Endothelial cell of umbilical vein (primary cell): Measurements from ENCODE around the gene SLC25A17. TPM values are rescaled to one million over a fixed set of nuclear protein-coding genes. Genes with fewer than 3 reads are reported as not detected.

Experiments used
- BruUV-seq: library from RNA; stranded (reverse); fragments of 400-500 nt; replicated peaks from 2 replicates; lab custom pipeline; 2021; lab: Mats Ljungman, UMichigan
- CTCF ChIA-PET: fragments of 300-600, 350-600 bp; sonication (Branson Sonifier 250); formaldehyde crosslinking; loops from one replicate; lab custom pipeline; 2021; ENCODE audit warnings: antibody characterized with exemption, inconsistent platforms; lab: Charles Lee
- POLR2A ChIA-PET: fragments of 300-600, 350-600 bp; sonication (Branson Sonifier 250); formaldehyde crosslinking; loops from one replicate; lab custom pipeline; 2021; ENCODE audit warnings: antibody characterized with exemption, inconsistent platforms; lab: Charles Lee
- DNase-seq: peaks from one replicate; pipeline ENCODE4 v3.0.0-alpha.2; 2011; ENCODE audit warnings: low read depth, low spot score
- FAIRE-seq: peaks from 2 replicates; lab custom pipeline; 2011; peaks lifted over from hg19 to GRCh38; lab: Jason Lieb, UNC
- H2AFZ ChIP-seq: 2 replicates; pipeline ENCODE4 v1.6.0; 2012; ENCODE audit warnings: low read depth, low read length, control low read depth, inconsistent platforms
- H3K27ac ChIP-seq: 2 replicates; pipeline ENCODE4 v1.5.1; 2011; ENCODE audit warnings: low read depth, mild to moderate bottlenecking, control low read depth, low read length, moderate library complexity; ENCODE audit not compliant: insufficient read depth
- H3K27me3 ChIP-seq, 2 experiments: 2 replicates each; pipeline versions ENCODE4 v1.6.0 to v1.6.1; 2011; ENCODE audit warnings: low read length in 2 of 2, mixed read lengths in 1 of 2; ENCODE audit not compliant: control insufficient read depth in 2 of 2, insufficient read depth in 2 of 2
- H3K36me3 ChIP-seq, 2 experiments: 2 replicates in 1 of 2; 3 replicates in 1 of 2; pipeline ENCODE4 v1.5.1; 2011; ENCODE audit warnings: low read length in 2 of 2, mild to moderate bottlenecking in 1 of 2, moderate library complexity in 1 of 2; ENCODE audit not compliant: control insufficient read depth in 2 of 2, insufficient read depth in 2 of 2; ENCODE audit errors: extremely low read depth in 1 of 2
- H3K4me1 ChIP-seq: 3 replicates; pipeline ENCODE4 v1.5.1; 2011; ENCODE audit warnings: mild to moderate bottlenecking, low read length; ENCODE audit not compliant: control insufficient read depth, insufficient read depth; ENCODE audit errors: extremely low read depth
- H3K4me2 ChIP-seq: 2 replicates; pipeline ENCODE4 v1.6.1; 2011; ENCODE audit warnings: low read length, control low read depth, mixed read lengths; ENCODE audit not compliant: insufficient read depth
- H3K4me3 ChIP-seq, 3 experiments: fragments of 200-600 bp in 1 of 3; sonication (generic), shearing (Covaris generic) in 1 of 3; replicated peaks in 1 of 3; 2 replicates each; pipeline ENCODE4 v1.5.1; 2011 to 2016; ENCODE audit warnings: control low read depth in 3 of 3, low read length in 3 of 3, mild to moderate bottlenecking in 2 of 3, inconsistent platforms in 1 of 3, low read depth in 1 of 3, moderate library complexity in 1 of 3; ENCODE audit not compliant: insufficient read depth in 1 of 3
- H3K79me2 ChIP-seq: 2 replicates; pipeline ENCODE4 v1.6.0; 2012; ENCODE audit warnings: low read length, inconsistent platforms; ENCODE audit not compliant: control insufficient read depth, insufficient read depth
- H3K9ac ChIP-seq: replicated peaks from 2 replicates; pipeline ENCODE3; 2011; ENCODE audit warnings: low read length, control low read depth; ENCODE audit not compliant: insufficient read depth; ENCODE audit errors: extremely low read depth
- H3K9me1 ChIP-seq: replicated peaks from 3 replicates; pipeline ENCODE4 v1.6.0; 2011; ENCODE audit warnings: mild to moderate bottlenecking, low read length; ENCODE audit not compliant: control insufficient read depth, insufficient read depth; ENCODE audit errors: extremely low read depth
- H3K9me3 ChIP-seq: replicated peaks from 2 replicates; pipeline ENCODE4 v1.5.1; 2012; ENCODE audit warnings: low read length, inconsistent platforms; ENCODE audit not compliant: control insufficient read depth, insufficient read depth
- H4K20me1 ChIP-seq: replicated peaks from 2 replicates; pipeline ENCODE3; 2011; ENCODE audit warnings: mild to moderate bottlenecking, low read length; ENCODE audit not compliant: control insufficient read depth, insufficient read depth; ENCODE audit errors: extremely low read depth
- CTCF ChIP-seq, 2 donors: IDR thresholded peaks; 1 replicate in 1 of 2; 2 replicates in 1 of 2; pipeline ENCODE4 v1.5.1; 2011; ENCODE audit warnings: low read length in 2 of 2, mild to moderate bottlenecking in 2 of 2, moderate library complexity in 2 of 2, control low read depth in 1 of 2, inconsistent platforms in 1 of 2, low read depth in 1 of 2; ENCODE audit not compliant: insufficient read depth in 1 of 2; ENCODE audit errors: extremely low read depth in 1 of 2
- EZH2 ChIP-seq: IDR thresholded peaks from 2 replicates; pipeline ENCODE4 v1.6.1; 2012; ENCODE audit warnings: borderline replicate concordance, low read depth, mild to moderate bottlenecking, moderate library complexity, low read length, inconsistent platforms; ENCODE audit not compliant: severe bottlenecking
- GATA2 ChIP-seq: IDR thresholded peaks from 2 replicates; pipeline ENCODE4 v1.7.0; 2011; ENCODE audit warnings: low read depth, mild to moderate bottlenecking, moderate library complexity, mixed read lengths, low read length; ENCODE audit not compliant: insufficient read length, insufficient read depth
- JUN ChIP-seq: IDR thresholded peaks from 2 replicates; pipeline ENCODE4 v1.6.1; 2011; ENCODE audit warnings: borderline replicate concordance, low read depth; ENCODE audit not compliant: insufficient read length, insufficient read depth
- POLR2AphosphoS5 ChIP-seq: IDR thresholded peaks from 2 replicates; pipeline ENCODE4 v1.6.1; 2012; ENCODE audit warnings: low read depth, mild to moderate bottlenecking, control low read depth, low read length, moderate library complexity; ENCODE audit not compliant: insufficient read depth
- dilution Hi-C: fragments of 300-500 bp; cut with MboI; formaldehyde crosslinking; loops from one replicate; pipeline ENCODE4 v1.15.0; 2019; ENCODE audit warnings: low sequenced_read_pairs; ENCODE audit not compliant: extremely low pct_ligation_motif_present
- intact Hi-C: fragments of 100-400 bp; cut with micrococcal nuclease; formaldehyde crosslinking; loops from one replicate; pipeline ENCODE4 v1.10.0; 2022
- polyA plus RNA-seq, 4 experiments: library from polyadenylated mRNA; depleted of rRNA in 3 of 4; stranded (reverse) in 3 of 4; unstranded in 1 of 4; fragments of >200 nt; gene quantifications; 2 replicates each; pipeline versions ENCODE4 v1.2.1 to v1.2.3, GENCODE V29; 2011 to 2012; ENCODE audit warnings: missing spikeins in 1 of 4
- total RNA-seq: library from RNA; stranded (reverse); gene quantifications from 2 replicates; pipeline ENCODE4 v1.2.3, GENCODE V29; 2021

Gene SLC25A17
- total and polyA plus RNA-seq, 2 donors (not counting 3 experiments of a cell fraction or from before 2014, with no cell fraction given), result 12.2 to 25.8 TPM

GRCh38 chr22:40727070-40727963, 91.8 kb downstream of the SLC25A17 start:
- dilution Hi-C loops (no loop called here), intact Hi-C loops (no loop called here)
- no peaks in the 10 kb centered on the region for H3K4me1 ChIP-seq
- POLR2A ChIA-PET, result interaction anchor here (0.7 kb wide), 1 partner anchor 8 kb away, joined by 8 read pairs; no protein-coding TSS in a partner anchor
- no peaks in the 10 kb centered on the region for H3K9me1 ChIP-seq
- H3K4me3 ChIP-seq, result no peak overlapping the region
- no peaks in the 10 kb centered on the region for H3K36me3 ChIP-seq
- no peaks in the 10 kb centered on the region for H3K27me3 ChIP-seq
- no peaks in the 10 kb centered on the region for H4K20me1 ChIP-seq
- H3K79me2 ChIP-seq, result no peaks in the 10 kb centered on the region
- DNase-seq, result no peak
- CTCF ChIA-PET, result interaction anchor here (1.3 to 1.4 kb wide), 2 partner anchors 12 to 15 kb away, joined by 3 to 7 read pairs; no protein-coding TSS in a partner anchor
- no peak for TF ChIP-seq GATA2
- no peak for TF ChIP-seq CTCF (IDR thresholded peaks at IDR 0.05; ENCODE audit: extremely low read depth in 1 of 2, insufficient read depth in 1 of 2, low read depth in 1 of 2, low read length in 2 of 2)
- TF ChIP-seq EZH2, result no peak
- no peak for TF ChIP-seq JUN
- no peak for TF ChIP-seq POLR2AphosphoS5
- no peak overlapping the region for H3K27ac ChIP-seq
- no peaks in the 10 kb centered on the region for H3K9me3 ChIP-seq
- H3K9ac ChIP-seq, result no peak overlapping the region
- BruUV-seq, result no TSS peak
- no peak overlapping the region for H2AFZ ChIP-seq
- FAIRE-seq, result no peak
- H3K4me2 ChIP-seq, result no peak overlapping the region
